Measurements from ENCODE around the gene ARID4B. TPM values are rescaled to one million over a fixed set of nuclear protein-coding genes. Genes with fewer than 3 reads are reported as not detected.

ARID4B gene
- total and polyA plus RNA-seq, 2 of the 13 experiments (the other 11 are each of a cell fraction or from before 2014, with no cell fraction given), result 9.7 to 24.6 TPM

GRCh38 chr1:235295902-235296350 lies 32.1 kb downstream of the ARID4B start (continued):
- TF ChIP-seq ARID3A (IDR thresholded peaks at IDR 0.05; ENCODE audit: low read depth, low read length), result peak; percentile 93
- TF ChIP-seq PAXIP1 (CRISPR knock-in tag; conservative IDR thresholded peaks at IDR 0.05), result peak; percentile 88
- TF ChIP-seq, protein P1, sequence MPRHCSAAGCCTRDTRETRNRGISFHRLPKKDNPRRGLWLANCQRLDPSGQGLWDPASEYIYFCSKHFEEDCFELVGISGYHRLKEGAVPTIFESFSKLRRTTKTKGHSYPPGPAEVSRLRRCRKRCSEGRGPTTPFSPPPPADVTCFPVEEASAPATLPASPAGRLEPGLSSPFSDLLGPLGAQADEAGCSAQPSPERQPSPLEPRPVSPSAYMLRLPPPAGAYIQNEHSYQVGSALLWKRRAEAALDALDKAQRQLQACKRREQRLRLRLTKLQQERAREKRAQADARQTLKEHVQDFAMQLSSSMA (CRISPR knock-in tag; IDR thresholded peaks at IDR 0.05), result no peak
- no peak for TF ChIP-seq ZNF138 (CRISPR knock-in tag; IDR thresholded peaks at IDR 0.05; ENCODE audit: low read depth)
- peak; percentile 88 for TF ChIP-seq SIX4 (CRISPR knock-in tag; IDR thresholded peaks at IDR 0.05)
- TF ChIP-seq SMC3 (IDR thresholded peaks at IDR 0.05; ENCODE audit: low read length), result no peak
- no peak for TF ChIP-seq ZNF724P (CRISPR knock-in tag; IDR thresholded peaks at IDR 0.05; ENCODE audit: borderline replicate concordance)
- 0 out of 2 replicates have a peak, but pooled peaks have one; percentile 55 for TF ChIP-seq ZNF350 (CRISPR knock-in tag; IDR thresholded peaks at IDR 0.05; ENCODE audit: borderline replicate concordance, low read depth)
- no peak for TF ChIP-seq SP140L (CRISPR knock-in tag; IDR thresholded peaks at IDR 0.05; ENCODE audit: borderline replicate concordance)
- TF ChIP-seq ZNF383 (CRISPR knock-in tag; IDR thresholded peaks at IDR 0.05; ENCODE audit: borderline replicate concordance), result no peak
- no peak for TF ChIP-seq ARID2 (CRISPR knock-in tag; IDR thresholded peaks at IDR 0.05; ENCODE audit: borderline replicate concordance)
- no peak for TF ChIP-seq MLXIP (CRISPR knock-in tag; IDR thresholded peaks at IDR 0.05; ENCODE audit: borderline replicate concordance)
- peak; percentile 42; the same call in 1 of the 2 replicates for TF ChIP-seq ZMYM2 (CRISPR knock-in tag; IDR thresholded peaks at IDR 0.05)
- TF ChIP-seq E2F2 (CRISPR knock-in tag; IDR thresholded peaks at IDR 0.05; ENCODE audit: borderline replicate concordance), result no peak
- TF ChIP-seq NR2F2 (IDR thresholded peaks at IDR 0.05; ENCODE audit: borderline replicate concordance, low read depth), result peak; percentile 72; the same call in 1 of the 2 replicates
- no peak for TF ChIP-seq FLYWCH1 (CRISPR knock-in tag; IDR thresholded peaks at IDR 0.05)
- TF ChIP-seq, protein P2, sequence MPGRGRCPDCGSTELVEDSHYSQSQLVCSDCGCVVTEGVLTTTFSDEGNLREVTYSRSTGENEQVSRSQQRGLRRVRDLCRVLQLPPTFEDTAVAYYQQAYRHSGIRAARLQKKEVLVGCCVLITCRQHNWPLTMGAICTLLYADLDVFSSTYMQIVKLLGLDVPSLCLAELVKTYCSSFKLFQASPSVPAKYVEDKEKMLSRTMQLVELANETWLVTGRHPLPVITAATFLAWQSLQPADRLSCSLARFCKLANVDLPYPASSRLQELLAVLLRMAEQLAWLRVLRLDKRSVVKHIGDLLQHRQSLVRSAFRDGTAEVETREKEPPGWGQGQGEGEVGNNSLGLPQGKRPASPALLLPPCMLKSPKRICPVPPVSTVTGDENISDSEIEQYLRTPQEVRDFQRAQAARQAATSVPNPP (CRISPR knock-in tag; IDR thresholded peaks at IDR 0.05), result no peak
- TF ChIP-seq ZNF33A (CRISPR knock-in tag; IDR thresholded peaks at IDR 0.05; ENCODE audit: borderline replicate concordance), result no peak

All from HepG2 (cell line).